ENCODE results near the gene SLC16A12. TPM values are rescaled to one million over a fixed set of nuclear protein-coding genes. Genes with fewer than 3 reads are reported as not detected.

Gene SLC16A12
- total and polyA plus RNA-seq, 10 of the 15 experiments (the other 5 are each of a cell fraction or from before 2014, with no cell fraction given), result not detected

DNA sequence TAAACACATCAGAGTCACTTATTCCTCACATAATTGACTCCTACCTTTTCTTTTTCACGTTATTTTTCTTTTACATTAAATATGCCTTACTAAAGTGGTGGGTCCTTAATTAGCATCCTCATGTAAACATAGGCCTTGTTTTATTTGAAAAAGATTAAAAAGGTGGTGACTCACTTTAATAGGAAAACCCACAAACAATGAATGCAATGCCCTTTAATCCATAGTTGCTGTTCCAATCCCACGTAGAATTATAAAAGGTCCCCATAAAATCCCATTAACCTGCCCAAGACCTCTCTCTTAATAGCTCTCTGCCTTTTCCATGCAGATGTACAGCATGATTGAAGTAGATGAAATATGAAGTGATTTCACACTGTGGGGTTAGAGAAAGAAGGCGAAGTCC is 32.2 kb downstream of the SLC16A12 start:
- H2AFZ ChIP-seq (ENCODE audit: control insufficient read depth, low read depth, low read length), result no peak overlapping the region
- no peak overlapping the region for H3K9ac ChIP-seq (ENCODE audit: control insufficient read depth, insufficient read depth, low read length)
- H3K4me2 ChIP-seq (ENCODE audit: control insufficient read depth, insufficient read depth), result no peak overlapping the region
- 59% methylated on average over 3 of the region's 3 CpGs for WGBS (ENCODE audit: insufficient coverage, insufficient replicate concordance, low lambda C conversion rate, missing lambda C conversion rate)
- POLR2A ChIA-PET, result no interaction called here
- FAIRE-seq (no peak), DNase-seq (ENCODE audit: low read depth, low spot score) (no peak), ATAC-seq (no peak)
- CTCF ChIA-PET, result no interaction called here
- H3K79me2 ChIP-seq (ENCODE audit: control insufficient read depth, insufficient read depth, low read length), result no peaks in the 10 kb centered on the region
- H3K9me3 ChIP-seq (replicated peaks; ENCODE audit: control insufficient read depth, insufficient read depth, low read length), result no peaks in the 10 kb centered on the region
- intact Hi-C loops (cut with micrococcal nuclease; ENCODE audit: unreplicated experiment), result no loop called here
- in situ Hi-C loops (cut with MboI), result no loop called here
- SMC1A ChIA-PET (ENCODE audit: uncharacterized antibody, unreplicated experiment), result interaction anchor here (0.5 kb wide), 1 partner anchor 133 kb away, joined by 3 read pairs; no protein-coding TSS in a partner anchor
- H3K36me3 ChIP-seq (ENCODE audit: control insufficient read depth in 2 of 2, insufficient read depth in 2 of 2, low read length in 1 of 2), result no peaks in the 10 kb centered on the region
- H3K27ac ChIP-seq (ENCODE audit: control insufficient read depth, insufficient read depth), result no peak overlapping the region
- BruUV-seq (replicated peaks), result no TSS peak
- TF ChIP-seq, protein P1, sequence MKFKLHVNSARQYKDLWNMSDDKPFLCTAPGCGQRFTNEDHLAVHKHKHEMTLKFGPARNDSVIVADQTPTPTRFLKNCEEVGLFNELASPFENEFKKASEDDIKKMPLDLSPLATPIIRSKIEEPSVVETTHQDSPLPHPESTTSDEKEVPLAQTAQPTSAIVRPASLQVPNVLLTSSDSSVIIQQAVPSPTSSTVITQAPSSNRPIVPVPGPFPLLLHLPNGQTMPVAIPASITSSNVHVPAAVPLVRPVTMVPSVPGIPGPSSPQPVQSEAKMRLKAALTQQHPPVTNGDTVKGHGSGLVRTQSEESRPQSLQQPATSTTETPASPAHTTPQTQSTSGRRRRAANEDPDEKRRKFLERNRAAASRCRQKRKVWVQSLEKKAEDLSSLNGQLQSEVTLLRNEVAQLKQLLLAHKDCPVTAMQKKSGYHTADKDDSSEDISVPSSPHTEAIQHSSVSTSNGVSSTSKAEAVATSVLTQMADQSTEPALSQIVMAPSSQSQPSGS (IDR thresholded peaks at IDR 0.05; ENCODE audit: low read length), result no peak
- TF ChIP-seq JUND (IDR thresholded peaks at IDR 0.05; ENCODE audit: low read depth, low read length) (no peak), RFX5 (IDR thresholded peaks at IDR 0.05; ENCODE audit: low read depth, low read length) (no peak), CEBPB (IDR thresholded peaks at IDR 0.05; ENCODE audit: borderline replicate concordance in 1 of 2, low read depth in 2 of 2, low read length in 2 of 2) (no peak), ESRRA (IDR thresholded peaks at IDR 0.05; ENCODE audit: low read length) (no peak), ATF7 (IDR thresholded peaks at IDR 0.05; ENCODE audit: low read depth) (no peak), NR2C1 (IDR thresholded peaks at IDR 0.05) (no peak), CBFB (IDR thresholded peaks at IDR 0.05; ENCODE audit: low read depth) (no peak)
- TF ChIP-seq, protein P2, sequence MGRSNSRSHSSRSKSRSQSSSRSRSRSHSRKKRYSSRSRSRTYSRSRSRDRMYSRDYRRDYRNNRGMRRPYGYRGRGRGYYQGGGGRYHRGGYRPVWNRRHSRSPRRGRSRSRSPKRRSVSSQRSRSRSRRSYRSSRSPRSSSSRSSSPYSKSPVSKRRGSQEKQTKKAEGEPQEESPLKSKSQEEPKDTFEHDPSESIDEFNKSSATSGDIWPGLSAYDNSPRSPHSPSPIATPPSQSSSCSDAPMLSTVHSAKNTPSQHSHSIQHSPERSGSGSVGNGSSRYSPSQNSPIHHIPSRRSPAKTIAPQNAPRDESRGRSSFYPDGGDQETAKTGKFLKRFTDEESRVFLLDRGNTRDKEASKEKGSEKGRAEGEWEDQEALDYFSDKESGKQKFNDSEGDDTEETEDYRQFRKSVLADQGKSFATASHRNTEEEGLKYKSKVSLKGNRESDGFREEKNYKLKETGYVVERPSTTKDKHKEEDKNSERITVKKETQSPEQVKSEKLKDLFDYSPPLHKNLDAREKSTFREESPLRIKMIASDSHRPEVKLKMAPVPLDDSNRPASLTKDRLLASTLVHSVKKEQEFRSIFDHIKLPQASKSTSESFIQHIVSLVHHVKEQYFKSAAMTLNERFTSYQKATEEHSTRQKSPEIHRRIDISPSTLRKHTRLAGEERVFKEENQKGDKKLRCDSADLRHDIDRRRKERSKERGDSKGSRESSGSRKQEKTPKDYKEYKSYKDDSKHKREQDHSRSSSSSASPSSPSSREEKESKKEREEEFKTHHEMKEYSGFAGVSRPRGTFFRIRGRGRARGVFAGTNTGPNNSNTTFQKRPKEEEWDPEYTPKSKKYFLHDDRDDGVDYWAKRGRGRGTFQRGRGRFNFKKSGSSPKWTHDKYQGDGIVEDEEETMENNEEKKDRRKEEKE (IDR thresholded peaks at IDR 0.05), result no peak
- TF ChIP-seq, protein P3, sequence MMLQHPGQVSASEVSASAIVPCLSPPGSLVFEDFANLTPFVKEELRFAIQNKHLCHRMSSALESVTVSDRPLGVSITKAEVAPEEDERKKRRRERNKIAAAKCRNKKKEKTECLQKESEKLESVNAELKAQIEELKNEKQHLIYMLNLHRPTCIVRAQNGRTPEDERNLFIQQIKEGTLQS (IDR thresholded peaks at IDR 0.05; ENCODE audit: borderline replicate concordance, extremely low read depth, low read depth, low read length), result no peak
- TF ChIP-seq, protein P4, sequence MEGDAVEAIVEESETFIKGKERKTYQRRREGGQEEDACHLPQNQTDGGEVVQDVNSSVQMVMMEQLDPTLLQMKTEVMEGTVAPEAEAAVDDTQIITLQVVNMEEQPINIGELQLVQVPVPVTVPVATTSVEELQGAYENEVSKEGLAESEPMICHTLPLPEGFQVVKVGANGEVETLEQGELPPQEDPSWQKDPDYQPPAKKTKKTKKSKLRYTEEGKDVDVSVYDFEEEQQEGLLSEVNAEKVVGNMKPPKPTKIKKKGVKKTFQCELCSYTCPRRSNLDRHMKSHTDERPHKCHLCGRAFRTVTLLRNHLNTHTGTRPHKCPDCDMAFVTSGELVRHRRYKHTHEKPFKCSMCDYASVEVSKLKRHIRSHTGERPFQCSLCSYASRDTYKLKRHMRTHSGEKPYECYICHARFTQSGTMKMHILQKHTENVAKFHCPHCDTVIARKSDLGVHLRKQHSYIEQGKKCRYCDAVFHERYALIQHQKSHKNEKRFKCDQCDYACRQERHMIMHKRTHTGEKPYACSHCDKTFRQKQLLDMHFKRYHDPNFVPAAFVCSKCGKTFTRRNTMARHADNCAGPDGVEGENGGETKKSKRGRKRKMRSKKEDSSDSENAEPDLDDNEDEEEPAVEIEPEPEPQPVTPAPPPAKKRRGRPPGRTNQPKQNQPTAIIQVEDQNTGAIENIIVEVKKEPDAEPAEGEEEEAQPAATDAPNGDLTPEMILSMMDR (IDR thresholded peaks at IDR 0.05 in 2 of 3, conservative IDR thresholded peaks at IDR 0.05 in 1 of 3; ENCODE audit: control insufficient read depth in 2 of 3, extremely low read depth in 1 of 3, insufficient read depth in 1 of 3, low read depth in 3 of 3, low read length in 3 of 3), result no peak
- TF ChIP-seq, protein P5, sequence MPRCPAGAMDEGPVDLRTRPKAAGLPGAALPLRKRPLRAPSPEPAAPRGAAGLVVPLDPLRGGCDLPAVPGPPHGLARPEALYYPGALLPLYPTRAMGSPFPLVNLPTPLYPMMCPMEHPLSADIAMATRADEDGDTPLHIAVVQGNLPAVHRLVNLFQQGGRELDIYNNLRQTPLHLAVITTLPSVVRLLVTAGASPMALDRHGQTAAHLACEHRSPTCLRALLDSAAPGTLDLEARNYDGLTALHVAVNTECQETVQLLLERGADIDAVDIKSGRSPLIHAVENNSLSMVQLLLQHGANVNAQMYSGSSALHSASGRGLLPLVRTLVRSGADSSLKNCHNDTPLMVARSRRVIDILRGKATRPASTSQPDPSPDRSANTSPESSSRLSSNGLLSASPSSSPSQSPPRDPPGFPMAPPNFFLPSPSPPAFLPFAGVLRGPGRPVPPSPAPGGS (IDR thresholded peaks at IDR 0.05; ENCODE audit: borderline replicate concordance, insufficient read depth, low read depth, low read length, poor library complexity, severe bottlenecking), result no peak
- TF ChIP-seq, protein P6, sequence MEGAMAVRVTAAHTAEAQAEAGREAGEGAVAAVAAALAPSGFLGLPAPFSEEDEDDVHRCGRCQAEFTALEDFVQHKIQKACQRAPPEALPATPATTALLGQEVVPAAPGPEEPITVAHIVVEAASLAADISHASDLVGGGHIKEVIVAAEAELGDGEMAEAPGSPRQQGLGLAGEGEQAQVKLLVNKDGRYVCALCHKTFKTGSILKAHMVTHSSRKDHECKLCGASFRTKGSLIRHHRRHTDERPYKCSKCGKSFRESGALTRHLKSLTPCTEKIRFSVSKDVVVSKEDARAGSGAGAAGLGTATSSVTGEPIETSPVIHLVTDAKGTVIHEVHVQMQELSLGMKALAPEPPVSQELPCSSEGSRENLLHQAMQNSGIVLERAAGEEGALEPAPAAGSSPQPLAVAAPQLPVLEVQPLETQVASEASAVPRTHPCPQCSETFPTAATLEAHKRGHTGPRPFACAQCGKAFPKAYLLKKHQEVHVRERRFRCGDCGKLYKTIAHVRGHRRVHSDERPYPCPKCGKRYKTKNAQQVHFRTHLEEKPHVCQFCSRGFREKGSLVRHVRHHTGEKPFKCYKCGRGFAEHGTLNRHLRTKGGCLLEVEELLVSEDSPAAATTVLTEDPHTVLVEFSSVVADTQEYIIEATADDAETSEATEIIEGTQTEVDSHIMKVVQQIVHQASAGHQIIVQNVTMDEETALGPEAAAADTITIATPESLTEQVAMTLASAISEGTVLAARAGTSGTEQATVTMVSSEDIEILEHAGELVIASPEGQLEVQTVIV (IDR thresholded peaks at IDR 0.05; ENCODE audit: borderline replicate concordance, partially characterized antibody), result no peak
- H4K20me1 ChIP-seq (ENCODE audit: control insufficient read depth, insufficient read depth), result no peaks in the 10 kb centered on the region
- no peaks in the 10 kb centered on the region for H3K4me1 ChIP-seq (ENCODE audit: control insufficient read depth, insufficient read depth, low read length)
- RAD21 ChIA-PET (ENCODE audit: unreplicated experiment), result no interaction called here
- no peak overlapping the region for H3K4me3 ChIP-seq
- no peaks in the 10 kb centered on the region for H3K27me3 ChIP-seq (replicated peaks in 1 of 2; ENCODE audit: control insufficient read depth in 2 of 2, insufficient read depth in 2 of 2, low read length in 1 of 2)
